ENCODE measurements around the gene UBE3B. TPM values are rescaled to one million over a fixed set of nuclear protein-coding genes. Genes with fewer than 3 reads are reported as not detected.
A peak's percentile ranks its signal among the peaks of the same experiment; 100 is the strongest.

The UBE3B gene
- total RNA-seq, 1 donor from 2014 or later: 28.4 TPM

GRCh38 chr12:109524466-109525278 is 47.2 kb downstream of the UBE3B start:
- Histone ChIP-seq H3K9ac (no peak overlapping the region), H3K4me1 (peaks cover 52% of the 10 kb centered on the region), H3K4me3 (peak overlapping the region; percentile 31), H3K36me3 (no peaks in the 10 kb centered on the region), H3K27ac (peak overlapping the region; percentile 88), H3K9me3 (ENCODE audit: low read depth) (no peaks in the 10 kb centered on the region), H2AFZ (replicated peaks) (no peak overlapping the region), H3F3A (ENCODE audit: low read depth) (peaks cover 35% of the 10 kb centered on the region), H3K79me2 (ENCODE audit: low read depth) (no peaks in the 10 kb centered on the region), H3K4me2 (peak overlapping the region; percentile 87), H4K20me1 (ENCODE audit: low read depth) (peaks cover 20% of the 10 kb centered on the region), H3K27me3 (no peaks in the 10 kb centered on the region)
- no peak for TF ChIP-seq CTCF (IDR thresholded peaks at IDR 0.05)
- TF ChIP-seq EZH2phosphoT487 (IDR thresholded peaks at IDR 0.05): peak; percentile 29
- no peak for TF ChIP-seq EZH2 (IDR thresholded peaks at IDR 0.05)
- H3K27ac Mint-ChIP-seq: peak overlapping the region; percentile 79
- H3K36me3 Mint-ChIP-seq: peaks cover 48% of the 10 kb centered on the region
- peak overlapping the region; percentile 64 for H3K4me3 Mint-ChIP-seq
- peak; percentile 93 for DNase-seq (ENCODE audit: low spot score)
- no peaks in the 10 kb centered on the region for H3K9me3 Mint-ChIP-seq
- H3K27me3 Mint-ChIP-seq (ENCODE audit: insufficient read depth, low read depth): peaks cover 16% of the 10 kb centered on the region
- H3K4me1 Mint-ChIP-seq: peaks cover 61% of the 10 kb centered on the region

- Mint-ChIP-seq H3K9me3 (no peaks in the 10 kb centered on the region), H3K4me1 (peaks cover 66% of the 10 kb centered on the region), H3K4me3 (peak overlapping the region; percentile 10), H3K27me3 (ENCODE audit: insufficient read depth, low read depth) (peaks cover 16% of the 10 kb centered on the region), H3K27ac (peak overlapping the region; percentile 66), H3K36me3 (peaks cover 45% of the 10 kb centered on the region)
- H2AFZ ChIP-seq (replicated peaks): no peak overlapping the region
- no peaks in the 10 kb centered on the region for H3K9me3 ChIP-seq (ENCODE audit: low read depth)
- H3K4me2 ChIP-seq: peak overlapping the region; percentile 87
- no peaks in the 10 kb centered on the region for H3K79me2 ChIP-seq (ENCODE audit: low read depth)
- H4K20me1 ChIP-seq (ENCODE audit: low read depth): peaks cover 23% of the 10 kb centered on the region
- no peak overlapping the region for H3K9ac ChIP-seq
- peaks cover 35% of the 10 kb centered on the region for H3F3A ChIP-seq (ENCODE audit: low read depth)
- no peaks in the 10 kb centered on the region for H3K27me3 ChIP-seq
- H3K4me1 ChIP-seq: peaks cover 58% of the 10 kb centered on the region
- H3K36me3 ChIP-seq: no peaks in the 10 kb centered on the region
- H3K27ac ChIP-seq: peak overlapping the region; percentile 88
- TF ChIP-seq EZH2phosphoT487 (IDR thresholded peaks at IDR 0.05): no peak
- TF ChIP-seq CTCF (IDR thresholded peaks at IDR 0.05): no peak
- no peak for TF ChIP-seq EZH2 (IDR thresholded peaks at IDR 0.05)
- DNase-seq (ENCODE audit: low spot score): no peak
- peak overlapping the region; percentile 31 for H3K4me3 ChIP-seq
These were observed 47.8 kb downstream of the UBE3B start for GRCh38 chr12:109525279-109525585.

- H3K9me3 Mint-ChIP-seq: no peaks in the 10 kb centered on the region
- Histone ChIP-seq H4K20me1 (ENCODE audit: low read depth) (peaks cover 30% of the 10 kb centered on the region), H3K4me1 (peaks cover 59% of the 10 kb centered on the region), H3K4me2 (no peak overlapping the region), H2AFZ (replicated peaks) (no peak overlapping the region), H3K27ac (no peak overlapping the region), H3K9ac (no peak overlapping the region), H3F3A (ENCODE audit: low read depth) (peaks cover 38% of the 10 kb centered on the region), H3K27me3 (no peaks in the 10 kb centered on the region), H3K9me3 (ENCODE audit: low read depth) (no peaks in the 10 kb centered on the region), H3K4me3 (no peak overlapping the region), H3K79me2 (ENCODE audit: low read depth) (no peaks in the 10 kb centered on the region), H3K36me3 (no peaks in the 10 kb centered on the region)
- TF ChIP-seq EZH2phosphoT487 (IDR thresholded peaks at IDR 0.05): no peak
- TF ChIP-seq EZH2 (IDR thresholded peaks at IDR 0.05): no peak
- TF ChIP-seq CTCF (IDR thresholded peaks at IDR 0.05): no peak
- peaks cover 67% of the 10 kb centered on the region for H3K4me1 Mint-ChIP-seq
- H3K27ac Mint-ChIP-seq: no peak overlapping the region
- no peak overlapping the region for H3K4me3 Mint-ChIP-seq
- DNase-seq (ENCODE audit: low spot score): no peak
- peaks cover 38% of the 10 kb centered on the region for H3K36me3 Mint-ChIP-seq
- peaks cover 17% of the 10 kb centered on the region for H3K27me3 Mint-ChIP-seq (ENCODE audit: insufficient read depth, low read depth)
These were observed 50.2 kb downstream of the UBE3B start for GRCh38 chr12:109527489-109528123.
